ENCODE results near the gene CMAS. TPM values are rescaled to one million over a fixed set of nuclear protein-coding genes. Genes with fewer than 3 reads are reported as not detected.
A peak's percentile ranks its signal among the peaks of the same experiment; 100 is the strongest.
"Not testable (repeated sequence)": the region's sequence is repeated elsewhere in the genome, so short reads cannot be mapped to it uniquely, and the experiment has no call there.

The CMAS gene
- total and polyA plus RNA-seq, 8 donors = 23.4 to 52.0 (median 40.8) TPM

- intact Hi-C loops (cut with DNase I) = loop anchor here in 1 of 2 donors (5.0 kb wide), 1 partner anchor 353 kb away; no protein-coding TSS in a partner anchor
- Histone ChIP-seq H3K27me3 (no peaks in the 10 kb centered on the region), H3K9me3 (no peaks in the 10 kb centered on the region), H3K4me1 (no peaks in the 10 kb centered on the region), H3K4me3 (no peak overlapping the region), H3K27ac (no peak overlapping the region), H3K36me3 (no peaks in the 10 kb centered on the region)
- DNase-seq (no peak), ATAC-seq (no peak)
- no peak for TF ChIP-seq CTCF (IDR thresholded peaks at IDR 0.05)
These were observed 43.5 kb downstream of the CMAS start for GRCh38 chr12:22089486-22089885.

DNA sequence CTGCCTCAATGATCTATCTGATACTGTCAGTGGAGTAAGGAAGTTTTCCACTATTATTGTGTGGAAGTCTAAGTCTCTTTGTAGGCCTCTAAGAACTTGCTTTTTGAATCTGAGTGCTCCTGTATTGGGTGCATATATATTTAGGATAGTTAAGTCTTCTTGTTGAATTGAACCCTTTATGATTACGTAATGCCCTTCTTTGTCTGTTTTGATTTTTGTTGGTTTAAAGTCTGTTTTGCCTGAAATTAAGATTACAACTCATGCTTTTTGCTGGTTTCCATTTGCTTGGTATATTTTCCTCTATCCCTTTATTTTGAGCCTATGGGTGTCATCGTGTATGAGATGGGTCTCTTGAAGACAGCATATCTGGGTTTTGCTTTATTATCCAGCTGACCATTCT lies 53.0 kb downstream of the CMAS start:
- H3K9me3 ChIP-seq; H3K4me3 ChIP-seq; H3K27ac ChIP-seq; H3K36me3 ChIP-seq; intact Hi-C loops (cut with DNase I); ATAC-seq; DNase-seq; H3K27me3 ChIP-seq: not testable (repeated sequence)
- peaks cover 11 to 13% of the 10 kb centered on the region in 2 donors for H3K4me1 ChIP-seq

- ATAC-seq (peak; percentile 81), DNase-seq (peak in 2 of 4 donors; percentile 32 to 41)
- Histone ChIP-seq H3K36me3 (no peaks in the 10 kb centered on the region), H3K9me3 (no peaks in the 10 kb centered on the region), H3K4me1 (peaks cover 11 to 13% of the 10 kb centered on the region in 2 donors), H3K27me3 (no peaks in the 10 kb centered on the region), H3K27ac (no peak overlapping the region), H3K4me3 (no peak overlapping the region)
- intact Hi-C loops (cut with DNase I) = loop anchor here in 1 of 2 donors (5.0 kb wide), 1 partner anchor 236 kb away; no protein-coding TSS in a partner anchor
- TF ChIP-seq CTCF (IDR thresholded peaks at IDR 0.05) = peak; percentile 34 to 50
These were observed 55.1 kb downstream of the CMAS start for GRCh38 chr12:22100958-22101748.

- Histone ChIP-seq H3K36me3 (no peaks in the 10 kb centered on the region), H3K4me3 (no peak overlapping the region), H3K9me3 (no peaks in the 10 kb centered on the region), H3K27me3 (no peaks in the 10 kb centered on the region), H3K27ac (no peak overlapping the region), H3K4me1 (peaks cover 11 to 13% of the 10 kb centered on the region in 2 donors)
- no peak for TF ChIP-seq CTCF (IDR thresholded peaks at IDR 0.05)
- intact Hi-C loops (cut with DNase I) = loop anchor here in 1 of 2 donors (5.0 kb wide), 1 partner anchor 236 kb away; no protein-coding TSS in a partner anchor
- peak; percentile 92 for ATAC-seq
- DNase-seq = peak in 2 of 4 donors; percentile 70 to 81
These were observed 55.8 kb downstream of the CMAS start for GRCh38 chr12:22101749-22102243.

DNA sequence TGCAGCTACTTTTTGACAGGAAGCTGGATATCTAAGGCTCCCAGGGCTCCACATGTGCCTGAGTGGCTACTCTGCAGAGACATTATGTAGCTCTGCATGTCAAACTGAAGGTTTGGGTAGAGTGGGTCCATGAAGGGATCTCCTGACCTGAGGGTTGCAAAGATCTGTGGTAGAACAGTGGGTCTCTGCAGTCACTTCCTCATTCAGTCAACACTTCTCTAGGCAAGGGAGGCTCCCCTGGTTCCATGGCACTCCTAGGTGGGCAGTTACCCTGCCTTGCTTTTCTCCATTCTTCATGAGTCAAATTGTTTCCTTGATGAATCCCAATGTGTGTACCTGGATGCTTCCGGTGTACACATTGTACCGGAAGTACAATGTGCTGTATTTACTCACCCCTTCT lies 57.4 kb downstream of the CMAS start:
- TF ChIP-seq CTCF (IDR thresholded peaks at IDR 0.05) = no peak

More for the DNA sequence above, 57.4 kb downstream of the CMAS start:
- H3K36me3 ChIP-seq = no peaks in the 10 kb centered on the region
- no peak overlapping the region for H3K4me3 ChIP-seq
- H3K9me3 ChIP-seq = peaks cover 0 to 2% of the 10 kb centered on the region in 2 donors
- ATAC-seq (no peak), DNase-seq (no peak)
- H3K27me3 ChIP-seq = no peaks in the 10 kb centered on the region
- H3K27ac ChIP-seq = no peak overlapping the region
- H3K4me1 ChIP-seq = peaks cover 11 to 13% of the 10 kb centered on the region in 2 donors
- intact Hi-C loops (cut with DNase I) = loop anchor here in 1 of 2 donors (5.0 kb wide), 1 partner anchor 234 kb away; no protein-coding TSS in a partner anchor

Data from left lung (tissue), 10 donors.